ENCODE data around the gene CPNE9. TPM values are rescaled to one million over a fixed set of nuclear protein-coding genes. Genes with fewer than 3 reads are reported as not detected.

CPNE9 gene
- polyA plus RNA-seq, 3 donors: 0.06 to 0.09 TPM; not detected in 1

Other genes with a start within 250 kb of the CPNE9 start
- gene LHFPL4, start 150.0 kb upstream of the CPNE9 start, polyA plus RNA-seq: under 1 TPM in 2 of 3 donors, not detected in 1; 0.01 to 0.51 TPM
- gene MTMR14, start 54.3 kb upstream of the CPNE9 start, polyA plus RNA-seq: 10 to 100 TPM; 12.5 to 26.9 (median 26.3) TPM
- 10 to 100 TPM in 1 of 3 donors, 1 to 10 TPM in 2; 4.8 to 12.8 (median 7.5) TPM for gene BRPF1, start 27.9 kb downstream of the CPNE9 start, polyA plus RNA-seq
- gene OGG1, start 46.1 kb downstream of the CPNE9 start, polyA plus RNA-seq: 10 to 100 TPM in 2 of 3 donors, 1 to 10 TPM in 1; 8.6 to 24.4 (median 13.9) TPM
- gene CAMK1, start 66.1 kb downstream of the CPNE9 start, polyA plus RNA-seq: 100 to 1,000 TPM in 1 of 3 donors, 10 to 100 TPM in 2; 13.4 to 121 (median 80.1) TPM
- 10 to 100 TPM; 21.0 to 49.8 (median 38.0) TPM for gene TADA3, start 88.6 kb downstream of the CPNE9 start, polyA plus RNA-seq
- 100 to 1,000 TPM in 2 of 3 donors, 10 to 100 TPM in 1; 68.9 to 121 (median 111) TPM for gene ARPC4, start 89.2 kb downstream of the CPNE9 start, polyA plus RNA-seq
- 10 to 100 TPM; 18.4 to 39.7 (median 28.9) TPM for gene TTLL3, start 106.4 kb downstream of the CPNE9 start, polyA plus RNA-seq
- gene RPUSD3, start 140.2 kb downstream of the CPNE9 start, polyA plus RNA-seq: 10 to 100 TPM; 20.7 to 27.8 (median 25.6) TPM
- 1,000 to 10,000 TPM in 1 of 3 donors, 100 to 1,000 TPM in 2; 128 to 1,587 (median 499) TPM for gene CIDEC, start 176.4 kb downstream of the CPNE9 start, polyA plus RNA-seq
- 10 to 100 TPM; 33.7 to 58.7 (median 39.5) TPM for gene JAGN1, start 186.8 kb downstream of the CPNE9 start, polyA plus RNA-seq
- 1 to 10 TPM; 6.4 to 7.3 (median 6.7) TPM for gene IL17RE, start 199.0 kb downstream of the CPNE9 start, polyA plus RNA-seq
- 10 to 100 TPM; 20.7 to 71.8 (median 41.2) TPM for gene IL17RC, start 213.3 kb downstream of the CPNE9 start, polyA plus RNA-seq
- gene CRELD1, start 230.0 kb downstream of the CPNE9 start, polyA plus RNA-seq: 10 to 100 TPM; 28.4 to 36.0 (median 33.8) TPM
- gene PRRT3, start 248.6 kb downstream of the CPNE9 start, polyA plus RNA-seq: 1 to 10 TPM in 2 of 3 donors, under 1 TPM in 1; 0.56 to 1.6 (median 1.4) TPM